IPS DF 6.9 (cell line): ENCODE results near the gene RRAS.

Experiments
- DNase-seq: peaks from one replicate; pipeline ENCODE4 v3.0.0-alpha.2; 2013; ENCODE audit warnings: low read depth, low spot score
- H3K27ac ChIP-seq: one replicate; pipeline ENCODE4 v1.5.1; 2013; ENCODE audit warnings: low read length, control low read depth
- H3K27me3 ChIP-seq: 2 replicates; pipeline ENCODE4 v1.6.1; 2013; ENCODE audit warnings: mild to moderate bottlenecking, low read length; ENCODE audit not compliant: control insufficient read depth, insufficient read depth
- H3K36me3 ChIP-seq: 2 replicates; pipeline ENCODE4 v1.6.1; 2013; ENCODE audit warnings: low read length; ENCODE audit not compliant: control insufficient read depth, insufficient read depth
- H3K4me1 ChIP-seq: 2 replicates; pipeline ENCODE4 v1.6.1; 2013; ENCODE audit warnings: low read length; ENCODE audit not compliant: control insufficient read depth, insufficient read depth
- H3K4me3 ChIP-seq: 2 replicates; pipeline ENCODE4 v1.5.1; 2013; ENCODE audit warnings: mild to moderate bottlenecking, low read length
- H3K9me3 ChIP-seq: 2 replicates; pipeline ENCODE4 v1.6.1; 2013; ENCODE audit warnings: low read length, inconsistent platforms; ENCODE audit not compliant: control insufficient read depth, insufficient read depth
- WGBS: extraction: QIAGEN DNeasy Blood & Tissue Kit; methylation state at CpG from one replicate; pipeline ENCODE4 v1.1.7; 2013; ENCODE audit warnings: mixed read lengths, missing lambda C conversion rate; ENCODE audit not compliant: insufficient read length, insufficient coverage; 5-methylcytosine and 5-hydroxymethylcytosine counted together

The RRAS gene

GRCh38 chr19:49593233-49594113 lies 46.5 kb downstream of the RRAS start:
- Histone ChIP-seq H3K4me3 (peak overlapping the region; percentile 98; the same call in 1 of the 2 replicates), H3K27me3 (no peaks in the 10 kb centered on the region), H3K36me3 (peaks cover 33% of the 10 kb centered on the region), H3K9me3 (no peaks in the 10 kb centered on the region), H3K4me1 (no peaks in the 10 kb centered on the region), H3K27ac (no peak overlapping the region)
- DNase-seq, result no peak
- WGBS, result no CpG with 5 or more reads among the region's 27 CpGs

GRCh38 chr19:49592486-49593232 lies 47.3 kb downstream of the RRAS start:
- Histone ChIP-seq H3K9me3 (no peaks in the 10 kb centered on the region), H3K27me3 (no peaks in the 10 kb centered on the region), H3K27ac (no peak overlapping the region), H3K4me1 (no peaks in the 10 kb centered on the region), H3K36me3 (peaks cover 32% of the 10 kb centered on the region), H3K4me3 (peak overlapping the region; percentile 98)
- no CpG with 5 or more reads among the region's 28 CpGs for WGBS
- no peak for DNase-seq

GRCh38 chr19:49591731-49592485 lies 48.0 kb downstream of the RRAS start:
- Histone ChIP-seq H3K4me1 (no peaks in the 10 kb centered on the region), H3K9me3 (no peaks in the 10 kb centered on the region), H3K36me3 (peaks cover 25% of the 10 kb centered on the region), H3K27me3 (no peaks in the 10 kb centered on the region), H3K4me3 (peak overlapping the region; percentile 98), H3K27ac (no peak overlapping the region)
- no peak for DNase-seq
- WGBS, result no CpG with 5 or more reads among the region's 51 CpGs

- Histone ChIP-seq H3K9me3 (no peaks in the 10 kb centered on the region), H3K36me3 (peaks cover 18% of the 10 kb centered on the region)
- WGBS, result no CpG with 5 or more reads among the region's 66 CpGs
Observed at GRCh38 chr19:49590971-49591730, 48.8 kb downstream of the RRAS start, which contains the start of gene PRR12. Gene PRR12 (plus strand): TSS chr19:49591182. CDS start chr19:49591655, 473 bp downstream.

GRCh38 chr19:49590071-49590970 lies 49.6 kb downstream of the RRAS start:
- peak overlapping the region; percentile 69 for H3K4me3 ChIP-seq
- no peaks in the 10 kb centered on the region for H3K9me3 ChIP-seq
- H3K4me1 ChIP-seq, result no peaks in the 10 kb centered on the region
- no CpG with 5 or more reads among the region's 58 CpGs for WGBS
- peak overlapping the region; percentile 4 for H3K27ac ChIP-seq
- H3K36me3 ChIP-seq, result peaks cover 12% of the 10 kb centered on the region
- no peaks in the 10 kb centered on the region for H3K27me3 ChIP-seq
- DNase-seq, result peak; percentile 98

More at GRCh38 chr19:49590971-49591730, 48.8 kb downstream of the RRAS start, which contains the start of gene PRR12:
- H3K27ac ChIP-seq, result peak within 1 kb of the TSS; percentile 4
- H3K27me3 ChIP-seq, result no peaks in the 10 kb centered on the region
- H3K4me1 ChIP-seq, result no peaks in the 10 kb centered on the region
- H3K4me3 ChIP-seq, result peak within 1 kb of the TSS; percentile 98
- no peak for DNase-seq

- H3K27ac ChIP-seq, result no peak overlapping the region
- no peaks in the 10 kb centered on the region for H3K4me1 ChIP-seq
- peaks cover 5% of the 10 kb centered on the region for H3K36me3 ChIP-seq
- no CpG with 5 or more reads among the region's 5 CpGs for WGBS
- H3K27me3 ChIP-seq, result no peaks in the 10 kb centered on the region
- no peak for DNase-seq
- no peaks in the 10 kb centered on the region for H3K9me3 ChIP-seq
- H3K4me3 ChIP-seq, result no peak overlapping the region
Observed at GRCh38 chr19:49589502-49589905, 50.4 kb downstream of the RRAS start.

GRCh38 chr19:49588365-49589122 lies 51.4 kb downstream of the RRAS start:
- Histone ChIP-seq H3K9me3 (no peaks in the 10 kb centered on the region), H3K27me3 (no peaks in the 10 kb centered on the region), H3K36me3 (no peaks in the 10 kb centered on the region), H3K4me3 (no peak overlapping the region), H3K27ac (no peak overlapping the region), H3K4me1 (no peaks in the 10 kb centered on the region)
- no peak for DNase-seq
- WGBS, result no CpG with 5 or more reads among the region's 18 CpGs

- no peaks in the 10 kb centered on the region for H3K27me3 ChIP-seq
- H3K4me3 ChIP-seq, result no peak overlapping the region
- no peaks in the 10 kb centered on the region for H3K4me1 ChIP-seq
- no peak for DNase-seq
- no peaks in the 10 kb centered on the region for H3K9me3 ChIP-seq
- no peak overlapping the region for H3K27ac ChIP-seq
- no peaks in the 10 kb centered on the region for H3K36me3 ChIP-seq
- no CpG with 5 or more reads among the region's 8 CpGs for WGBS
Observed at GRCh38 chr19:49587227-49587626, 52.7 kb downstream of the RRAS start.
